H9 (cell line): ENCODE measurements around the gene EPHA8. TPM values are rescaled to one million over a fixed set of nuclear protein-coding genes. Genes with fewer than 3 reads are reported as not detected.

ENCODE experiments used
- DNase-seq: peaks from one replicate; pipeline ENCODE4 v3.0.0-alpha.2; 2017
- H2AFZ ChIP-seq: one replicate; pipeline ENCODE4 v1.6.1; 2013; ENCODE audit warnings: mild to moderate bottlenecking, low read length, control low read depth, moderate library complexity
- H2AK5ac ChIP-seq: 2 replicates; pipeline ENCODE4 v1.6.1; 2013; ENCODE audit warnings: low read length, control low read depth, mixed read lengths; ENCODE audit not compliant: insufficient read length
- H2BK120ac ChIP-seq: one replicate; pipeline ENCODE4 v1.6.1; 2013; ENCODE audit warnings: low read depth, mild to moderate bottlenecking, low read length, control low read depth, inconsistent platforms; ENCODE audit not compliant: poor library complexity, severe bottlenecking
- H2BK12ac ChIP-seq: 2 replicates; pipeline ENCODE4 v1.6.1; 2013; ENCODE audit warnings: low read length, control low read depth, mixed read lengths, low read depth; ENCODE audit not compliant: insufficient read length
- H2BK15ac ChIP-seq: 2 replicates; pipeline ENCODE4 v1.6.1; 2013; ENCODE audit warnings: low read depth, low read length, control low read depth
- H2BK20ac ChIP-seq: one replicate; pipeline ENCODE4 v1.6.1; 2013; ENCODE audit warnings: low read depth, mild to moderate bottlenecking, low read length, control low read depth, inconsistent platforms; ENCODE audit not compliant: poor library complexity, severe bottlenecking
- H2BK5ac ChIP-seq: 2 replicates; pipeline ENCODE4 v1.6.1; 2013; ENCODE audit warnings: low read length, control low read depth, mixed read lengths; ENCODE audit not compliant: insufficient read length
- H3K14ac ChIP-seq: 2 replicates; pipeline ENCODE4 v1.6.1; 2013; ENCODE audit warnings: low read length, control low read depth; ENCODE audit not compliant: insufficient read depth
- H3K18ac ChIP-seq: 2 replicates; pipeline ENCODE4 v1.6.1; 2013; ENCODE audit warnings: low read depth, mild to moderate bottlenecking, mixed read lengths, low read length, control low read depth; ENCODE audit not compliant: insufficient read length
- H3K23ac ChIP-seq: 2 replicates; pipeline ENCODE4 v1.6.1; 2013; ENCODE audit warnings: low read length, control low read depth, mixed read lengths, low read depth; ENCODE audit not compliant: insufficient read length
- H3K23me2 ChIP-seq: 2 replicates; pipeline ENCODE4 v1.6.1; 2013; ENCODE audit warnings: low read depth, mild to moderate bottlenecking, mixed read lengths, low read length, control low read depth; ENCODE audit not compliant: insufficient read length, poor library complexity, severe bottlenecking
- H3K27ac ChIP-seq: 2 replicates; pipeline ENCODE4 v1.5.1; 2013; ENCODE audit warnings: low read length, control low read depth, mixed read lengths, low read depth; ENCODE audit not compliant: insufficient read length
- H3K27me3 ChIP-seq: 2 replicates; pipeline ENCODE4 v1.6.1; 2013; ENCODE audit warnings: low read length, control low read depth, inconsistent platforms; ENCODE audit not compliant: insufficient read depth
- H3K4ac ChIP-seq: 2 replicates; pipeline ENCODE4 v1.6.1; 2013; ENCODE audit warnings: low read depth, mild to moderate bottlenecking, control low read depth, inconsistent platforms, low read length, moderate library complexity
- H3K4me1 ChIP-seq: 2 replicates; pipeline ENCODE4 v1.6.1; 2013; ENCODE audit warnings: low read length, control low read depth, inconsistent platforms; ENCODE audit not compliant: insufficient read depth
- H3K4me2 ChIP-seq: 2 replicates; pipeline ENCODE4 v1.6.1; 2013; ENCODE audit warnings: low read length, control low read depth, mixed read lengths; ENCODE audit not compliant: insufficient read length, insufficient read depth
- H3K56ac ChIP-seq: 2 replicates; pipeline ENCODE4 v1.6.1; 2013; ENCODE audit warnings: low read depth, mild to moderate bottlenecking, mixed read lengths, low read length, control low read depth; ENCODE audit not compliant: insufficient read length
- H3K79me1 ChIP-seq: 2 replicates; pipeline ENCODE4 v1.6.1; 2013; ENCODE audit warnings: low read depth, mild to moderate bottlenecking, moderate library complexity, low read length, control low read depth, inconsistent platforms; ENCODE audit not compliant: insufficient read depth, poor library complexity, severe bottlenecking
- H3K79me2 ChIP-seq: 2 replicates; pipeline ENCODE4 v1.6.1; 2013; ENCODE audit warnings: low read length, control low read depth, inconsistent platforms; ENCODE audit not compliant: insufficient read depth
- H3K9ac ChIP-seq: 2 replicates; pipeline ENCODE4 v1.6.1; 2013; ENCODE audit warnings: low read length, control low read depth, mixed read lengths; ENCODE audit not compliant: insufficient read length; ENCODE audit errors: extremely low read depth
- H3K9me3 ChIP-seq: one replicate; pipeline ENCODE4 v1.6.1; 2013; ENCODE audit warnings: low read depth, low read length, inconsistent platforms; ENCODE audit not compliant: control insufficient read depth
- H3T11ph ChIP-seq: one replicate; pipeline ENCODE4 v1.6.1; 2013; ENCODE audit warnings: mild to moderate bottlenecking, low read length, control low read depth, inconsistent platforms
- H4K20me1 ChIP-seq: one replicate; pipeline ENCODE4 v1.6.1; 2013; ENCODE audit not compliant: control insufficient read depth, insufficient read length, insufficient read depth
- H4K5ac ChIP-seq: 2 replicates; pipeline ENCODE4 v1.6.1; 2013; ENCODE audit warnings: low read depth, mild to moderate bottlenecking, mixed read lengths, low read length, control low read depth; ENCODE audit not compliant: insufficient read length
- H4K8ac ChIP-seq: replicated peaks from 2 replicates; pipeline ENCODE4 v1.6.1; 2013; ENCODE audit warnings: low read length, control low read depth, mixed read lengths, low read depth; ENCODE audit not compliant: insufficient read length
- H4K91ac ChIP-seq: 2 replicates; pipeline ENCODE4 v1.6.1; 2013; ENCODE audit warnings: low read depth, mild to moderate bottlenecking, moderate library complexity, mixed read lengths, low read length, control low read depth; ENCODE audit not compliant: insufficient read length
- H3K27ac Mint-ChIP-seq, 3 experiments: 2 replicates in 2 of 3; 3 replicates in 1 of 3; pipeline ENCODE4 v1.8.0; 2020 to 2021; ENCODE audit warnings: mixed read lengths in 3 of 3, mild to moderate bottlenecking in 1 of 3, moderate library complexity in 1 of 3
- H3K27me3 Mint-ChIP-seq: 2 replicates; pipeline ENCODE4 v1.8.0; 2021; ENCODE audit warnings: low read depth, mild to moderate bottlenecking, moderate library complexity, mixed read lengths
- H3K36me3 Mint-ChIP-seq, 3 experiments: 2 replicates in 2 of 3; 3 replicates in 1 of 3; pipeline ENCODE4 v1.8.0; 2020 to 2021; ENCODE audit warnings: low read depth in 3 of 3, mixed read lengths in 3 of 3; ENCODE audit not compliant: insufficient read depth in 1 of 3
- H3K4me1 Mint-ChIP-seq, 2 experiments: 2 replicates each; pipeline ENCODE4 v1.8.0; 2020; ENCODE audit warnings: mixed read lengths in 2 of 2
- H3K4me3 Mint-ChIP-seq, 2 experiments: 2 replicates in 1 of 2; 3 replicates in 1 of 2; pipeline ENCODE4 v1.8.0; 2020 to 2021; ENCODE audit warnings: mild to moderate bottlenecking in 2 of 2, mixed read lengths in 2 of 2, moderate library complexity in 1 of 2
- H3K9me3 Mint-ChIP-seq, 2 experiments: 2 replicates in 1 of 2; 3 replicates in 1 of 2; pipeline ENCODE4 v1.8.0; 2020; ENCODE audit warnings: mild to moderate bottlenecking in 2 of 2, mixed read lengths in 2 of 2, moderate library complexity in 1 of 2
- CTCF ChIP-seq: fragments of 200-600 bp; sonication (generic); conservative IDR thresholded peaks from 3 replicates; pipeline ENCODE4 v1.8.0; 2021; ENCODE audit warnings: antibody characterized with exemption, mild to moderate bottlenecking
- WGBS: extraction: QIAGEN DNeasy Blood & Tissue Kit; methylation state at CpG from one replicate; pipeline ENCODE4 v1.1.7; 2013; ENCODE audit warnings: missing lambda C conversion rate, low lambda C conversion rate, mixed read lengths; ENCODE audit not compliant: insufficient read length; ENCODE audit errors: extremely low coverage; 5-methylcytosine and 5-hydroxymethylcytosine counted together
- total RNA-seq: library from RNA; stranded (reverse); gene quantifications from 2 replicates; pipeline ENCODE4 v1.2.1, GENCODE V29; 2021

EPHA8 gene
- total RNA-seq, 1 experiment from 2014 or later = 3.4 TPM

GRCh38 chr1:22633697-22634463, 70.6 kb downstream of the EPHA8 start:
- H3K9me3 ChIP-seq = no peaks in the 10 kb centered on the region
- no peak overlapping the region for H3T11ph ChIP-seq
- no peak overlapping the region for H2BK5ac ChIP-seq
- no peak overlapping the region for H3K23ac ChIP-seq
- peaks cover 1% of the 10 kb centered on the region for H3K27me3 Mint-ChIP-seq
- H2BK15ac ChIP-seq = no peak overlapping the region
- H3K23me2 ChIP-seq = no peaks in the 10 kb centered on the region
- H4K91ac ChIP-seq = no peak overlapping the region
- no peak overlapping the region for H2BK20ac ChIP-seq
- H3K79me1 ChIP-seq = no peaks in the 10 kb centered on the region
- no peak overlapping the region for H3K14ac ChIP-seq
- no CpG with 5 or more reads among the region's 10 CpGs for WGBS
- H3K4me1 Mint-ChIP-seq = peaks cover 29 to 37% of the 10 kb centered on the region in 2 experiments
- TF ChIP-seq CTCF = no peak
- H3K36me3 Mint-ChIP-seq = no peaks in the 10 kb centered on the region; a peak in 1 of 7 replicates
- no peak overlapping the region for H2BK12ac ChIP-seq
- no peak overlapping the region for H4K5ac ChIP-seq
- H3K9ac ChIP-seq = no peak overlapping the region
- peaks cover 5% of the 10 kb centered on the region for H3K4me1 ChIP-seq
- no peaks in the 10 kb centered on the region for H3K79me2 ChIP-seq
- H4K8ac ChIP-seq = no peak overlapping the region
- no peak overlapping the region for H3K18ac ChIP-seq
- H3K4ac ChIP-seq = no peak overlapping the region
- no peak overlapping the region for H3K56ac ChIP-seq
- no peaks in the 10 kb centered on the region; a peak in 1 of 5 replicates for H3K9me3 Mint-ChIP-seq
- H2AFZ ChIP-seq = no peak overlapping the region
- no peak overlapping the region for H3K4me3 Mint-ChIP-seq
- H3K27ac ChIP-seq = no peak overlapping the region
- H3K4me2 ChIP-seq = no peak overlapping the region
- DNase-seq = no peak
- no peak overlapping the region for H2BK120ac ChIP-seq
- peaks cover 3% of the 10 kb centered on the region for H4K20me1 ChIP-seq
- H3K27ac Mint-ChIP-seq = no peak overlapping the region
- no peaks in the 10 kb centered on the region for H3K27me3 ChIP-seq
- H2AK5ac ChIP-seq = no peak overlapping the region
